HEK293T (cell line): Measurements from ENCODE around the gene STOML3.
A peak's percentile ranks its signal among the peaks of the same experiment; 100 is the strongest.

Experiments
- CTCF ChIA-PET: fragments of 350-600 bp; formaldehyde crosslinking; extraction: SDS; loops from one replicate; lab custom pipeline; 2021; ENCODE audit warnings: antibody characterized with exemption, inconsistent platforms; lab: Yijun Ruan, JAX
- POLR2A ChIA-PET: fragments of 350-600 bp; formaldehyde crosslinking; extraction: SDS; loops from one replicate; lab custom pipeline; 2020; ENCODE audit warnings: antibody characterized with exemption, inconsistent platforms; lab: Yijun Ruan, JAX
- DNase-seq: peaks from one replicate; pipeline ENCODE4 v3.0.0; 2012; ENCODE audit warnings: mixed read lengths; ENCODE audit errors: extremely low spot score
- ARNT ChIP-seq: fragments of 450-650 bp; IDR thresholded peaks from 2 replicates; pipeline ENCODE4 v1.6.1; 2017; ENCODE audit warnings: mild to moderate bottlenecking
- BHLHE40 ChIP-seq: fragments of 450-650 bp; IDR thresholded peaks from 2 replicates; pipeline ENCODE4 v1.6.1; 2016; ENCODE audit warnings: mild to moderate bottlenecking, moderate library complexity, borderline replicate concordance
- CTBP1 ChIP-seq: fragments of 450-650 bp; IDR thresholded peaks from 2 replicates; pipeline ENCODE4 v1.6.1; 2016; ENCODE audit warnings: borderline replicate concordance
- ELF4 ChIP-seq: fragments of 450-650 bp; IDR thresholded peaks from 2 replicates; pipeline ENCODE4 v1.6.1; 2017; ENCODE audit warnings: antibody characterized with exemption
- FOXA1 ChIP-seq: fragments of 450-650 bp; IDR thresholded peaks from 2 replicates; pipeline ENCODE4 v1.6.1; 2016; ENCODE audit warnings: mild to moderate bottlenecking
- FOXK2 ChIP-seq: fragments of 450-650 bp; IDR thresholded peaks from 2 replicates; pipeline ENCODE4 v1.6.1; 2016; ENCODE audit warnings: mild to moderate bottlenecking
- FOXM1 ChIP-seq: fragments of 450-650 bp; IDR thresholded peaks from 2 replicates; pipeline ENCODE4 v1.6.1; 2017; ENCODE audit warnings: mild to moderate bottlenecking, borderline replicate concordance
- HDGF ChIP-seq: fragments of 450-650 bp; IDR thresholded peaks from 2 replicates; pipeline ENCODE4 v1.6.1; 2017; ENCODE audit warnings: antibody characterized with exemption, borderline replicate concordance
- L3MBTL2 ChIP-seq: fragments of 450-650 bp; conservative IDR thresholded peaks from 2 replicates; pipeline ENCODE4 v1.6.1; 2016; ENCODE audit warnings: mild to moderate bottlenecking
- LEF1 ChIP-seq: fragments of 450-650 bp; IDR thresholded peaks from 2 replicates; pipeline ENCODE4 v1.6.1; 2017; ENCODE audit warnings: mild to moderate bottlenecking, borderline replicate concordance
- NFRKB ChIP-seq: fragments of 450-650 bp; IDR thresholded peaks from 2 replicates; pipeline ENCODE4 v1.6.1; 2016; ENCODE audit warnings: mild to moderate bottlenecking, moderate library complexity
- PKNOX1 ChIP-seq: fragments of 450-650 bp; IDR thresholded peaks from 2 replicates; pipeline ENCODE4 v1.6.1; 2016
- SP1 ChIP-seq: fragments of 450-650 bp; IDR thresholded peaks from 2 replicates; pipeline ENCODE4 v1.6.1; 2017
- SUZ12 ChIP-seq: fragments of 450-650 bp; IDR thresholded peaks from 2 replicates; pipeline ENCODE4 v1.6.1; 2016; ENCODE audit warnings: mild to moderate bottlenecking
- TARDBP ChIP-seq: fragments of 450-650 bp; IDR thresholded peaks from 2 replicates; pipeline ENCODE4 v1.6.1; 2016
- ZNF384 ChIP-seq: fragments of 450-650 bp; IDR thresholded peaks from 2 replicates; pipeline ENCODE4 v1.6.1; 2016

STOML3 gene

GRCh38 chr13:39023761-39024160 lies 33.1 kb upstream of the STOML3 start:
- ChIA-PET POLR2A (no interaction called here), CTCF (no interaction called here)
- DNase-seq, result no peak
- TF ChIP-seq ELF4 (no peak), SUZ12 (no peak), ARNT (no peak), CTBP1 (no peak), HDGF (no peak)

GRCh38 chr13:39023316-39023715 lies 32.7 kb upstream of the STOML3 start:
- TF ChIP-seq TARDBP (no peak), FOXM1 (no peak), FOXA1 (no peak), PKNOX1 (no peak), SUZ12 (no peak), LEF1 (no peak)
- CTCF ChIA-PET, result no interaction called here
- no peak for DNase-seq
- POLR2A ChIA-PET, result no interaction called here

GRCh38 chr13:39020853-39021462 lies 30.3 kb upstream of the STOML3 start:
- no peak for DNase-seq
- ChIA-PET CTCF (no interaction called here), POLR2A (no interaction called here)
- TF ChIP-seq PKNOX1 (0 out of 2 replicates have a peak, but pooled peaks have one; percentile 22), FOXK2 (no peak), FOXA1 (no peak), LEF1 (no peak), HDGF (no peak), SUZ12 (no peak)

- POLR2A ChIA-PET, result no interaction called here
- TF ChIP-seq ARNT, result no peak
- no peak for TF ChIP-seq SP1
- TF ChIP-seq CTBP1, result no peak
- no peak for TF ChIP-seq BHLHE40
- TF ChIP-seq ELF4, result no peak
- no peak for TF ChIP-seq HDGF
- no peak for TF ChIP-seq LEF1
- TF ChIP-seq SUZ12, result no peak
- TF ChIP-seq ZNF384, result no peak
- no peak for TF ChIP-seq FOXK2
- TF ChIP-seq FOXM1, result no peak
- TF ChIP-seq FOXA1, result no peak
- CTCF ChIA-PET, result no interaction called here
- DNase-seq, result peak; percentile 43
These were observed 26.2 kb upstream of the STOML3 start for GRCh38 chr13:39016787-39017186.

- TF ChIP-seq FOXA1 (no peak), BHLHE40 (no peak), TARDBP (no peak), HDGF (no peak), FOXK2 (no peak), FOXM1 (no peak), ELF4 (no peak), NFRKB (no peak), ZNF384 (no peak), SP1 (no peak), PKNOX1 (no peak), L3MBTL2 (no peak), LEF1 (no peak), ARNT (no peak)
- CTCF ChIA-PET, result no interaction called here
These were observed 25.5 kb upstream of the STOML3 start for GRCh38 chr13:39016087-39016486.

GRCh38 chr13:39013462-39013861 lies 22.8 kb upstream of the STOML3 start:
- ChIA-PET CTCF (no interaction called here), POLR2A (no interaction called here)
- no peak for DNase-seq
- TF ChIP-seq ZNF384 (no peak), ARNT (no peak), CTBP1 (no peak), ELF4 (no peak), FOXK2 (no peak), PKNOX1 (no peak), L3MBTL2 (no peak), TARDBP (no peak), FOXM1 (no peak), LEF1 (no peak), NFRKB (no peak), FOXA1 (no peak), HDGF (no peak), SUZ12 (no peak), SP1 (no peak), BHLHE40 (no peak)

More at GRCh38 chr13:39016087-39016486, 25.5 kb upstream of the STOML3 start:
- POLR2A ChIA-PET, result no interaction called here
- DNase-seq, result no peak
